ENCODE results near the gene SDK1. TPM values are rescaled to one million over a fixed set of nuclear protein-coding genes. Genes with fewer than 3 reads are reported as not detected.

SDK1 gene
- total and polyA plus RNA-seq, 2 of the 8 experiments (the other 6 are each of a cell fraction or from before 2014, with no cell fraction given), result 3.3 to 7.2 TPM

DNA sequence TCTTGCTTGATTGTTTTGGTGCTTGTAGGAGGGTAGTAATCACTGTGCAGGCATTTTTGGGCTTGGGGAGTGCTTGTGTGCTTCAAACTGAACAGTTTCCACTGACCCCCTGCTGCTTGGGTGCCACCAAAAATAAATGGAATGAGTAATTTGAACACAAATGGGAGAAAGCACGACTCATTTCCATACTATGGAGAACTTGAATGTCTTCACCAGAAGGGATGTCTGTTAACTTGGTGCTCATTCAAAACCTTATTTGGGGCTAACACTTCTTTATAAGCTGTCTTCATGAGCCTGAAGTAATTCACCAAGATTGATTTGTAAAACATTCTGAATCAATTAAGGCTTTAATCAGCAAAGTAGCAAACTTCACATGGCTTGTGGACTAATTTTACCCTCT, 560.3 kb downstream of the SDK1 start:
- H3K23me2 ChIP-seq (ENCODE audit: low read depth, low read length), result no peaks in the 10 kb centered on the region; the same call in 1 of the 2 replicates
- H3K36me3 ChIP-seq (ENCODE audit: control insufficient read depth in 2 of 4, insufficient read depth in 4 of 4, low read length in 3 of 4), result no peaks in the 10 kb centered on the region
- H2BK5ac ChIP-seq (ENCODE audit: low read depth, low read length), result no peak overlapping the region
- FAIRE-seq (no peak), DNase-seq (ENCODE audit: low read depth in 1 of 2, low spot score in 2 of 2) (no peak)
- H4K20me1 ChIP-seq (replicated peaks in 1 of 2; ENCODE audit: control insufficient read depth in 1 of 2, insufficient read depth in 2 of 2, low read length in 2 of 2), result no peaks in the 10 kb centered on the region
- no peak overlapping the region for H3K9ac ChIP-seq (replicated peaks in 1 of 4; ENCODE audit: extremely low read depth in 1 of 4, low read depth in 3 of 4, low read length in 3 of 4)
- no peak overlapping the region for H3K27ac ChIP-seq (ENCODE audit: low read depth, low read length)
- peaks cover 0 to 5% (median 4%) of the 10 kb centered on the region in 4 experiments; a peak in 5 of 7 replicates for H3K4me1 ChIP-seq (replicated peaks in 1 of 4; ENCODE audit: control insufficient read depth in 3 of 4, insufficient read depth in 4 of 4, low read length in 3 of 4)
- WGBS, 2 experiments (ENCODE audit: extremely low coverage in 1 of 2, insufficient coverage in 1 of 2, insufficient read length in 1 of 2, insufficient replicate concordance in 2 of 2, low coverage in 1 of 2, low lambda C conversion rate in 2 of 2, missing lambda C conversion rate in 1 of 2), result 92% methylated on average over 1 of the region's 1 CpG; no CpG with 5 or more reads in 1 of the 2 experiments
- no peak overlapping the region for H2BK12ac ChIP-seq (ENCODE audit: low read depth, low read length)
- H2BK15ac ChIP-seq (ENCODE audit: low read length), result no peak overlapping the region
- POLR2A ChIA-PET (ENCODE audit: partially characterized antibody), result no interaction called here
- H3K14ac ChIP-seq (ENCODE audit: insufficient read length), result no peak overlapping the region
- H3K27me3 ChIP-seq (replicated peaks in 1 of 4; ENCODE audit: control insufficient read depth in 3 of 4, extremely low read depth in 1 of 4, insufficient read depth in 3 of 4, low read length in 3 of 4), result no peaks in the 10 kb centered on the region
- no peak overlapping the region for H3K18ac ChIP-seq (ENCODE audit: extremely low read depth, low read length)
- no peak overlapping the region for H2AFZ ChIP-seq (ENCODE audit: low read length)
- H3K4me3 ChIP-seq (ENCODE audit: extremely low read depth in 1 of 4, insufficient read depth in 2 of 4, low read depth in 3 of 4, low read length in 4 of 4), result no peak overlapping the region
- H4K8ac ChIP-seq (ENCODE audit: extremely low read depth, insufficient read depth, low read length), result no peak overlapping the region
- H2BK120ac ChIP-seq (replicated peaks; ENCODE audit: low read depth, low read length), result no peak overlapping the region
- H3K4me2 ChIP-seq (ENCODE audit: insufficient read depth in 1 of 2, low read depth in 2 of 2, low read length in 2 of 2), result no peak overlapping the region
- no peak overlapping the region for H2AK5ac ChIP-seq (ENCODE audit: low read depth, low read length)
- CTCF ChIA-PET (ENCODE audit: partially characterized antibody), result interaction anchor here (1.0 to 2.0 kb wide), 5 partner anchors 14 to 139 kb away, joined by 3 to 6 read pairs (median 6); no protein-coding TSS in a partner anchor
- no peak overlapping the region for H4K91ac ChIP-seq (replicated peaks; ENCODE audit: insufficient read length, low read length)
- H3K9me3 ChIP-seq (ENCODE audit: insufficient read depth in 2 of 2, low read depth in 1 of 2, low read length in 1 of 2), result no peaks in the 10 kb centered on the region
- H3K79me1 ChIP-seq (ENCODE audit: low read depth, low read length), result no peaks in the 10 kb centered on the region
- H3K79me2 ChIP-seq (ENCODE audit: control insufficient read depth in 1 of 2, insufficient read depth in 2 of 2, low read length in 2 of 2), result no peaks in the 10 kb centered on the region
- H3K23ac ChIP-seq (ENCODE audit: insufficient read length), result no peak overlapping the region
- H3K56ac ChIP-seq (replicated peaks; ENCODE audit: insufficient read length, low read depth, low read length), result no peak overlapping the region
- H3K4ac ChIP-seq (replicated peaks; ENCODE audit: insufficient read length, low read depth, low read length), result no peak overlapping the region
- H2BK20ac ChIP-seq (ENCODE audit: low read length), result no peak overlapping the region
- H4K5ac ChIP-seq (ENCODE audit: insufficient read length, low read depth, low read length), result no peak overlapping the region
- TF ChIP-seq SP2 (IDR thresholded peaks at IDR 0.05; ENCODE audit: low read length) (no peak), CBX8 (IDR thresholded peaks at IDR 0.05; ENCODE audit: borderline replicate concordance, low read depth, low read length) (no peak), KDM1A (IDR thresholded peaks at IDR 0.05; ENCODE audit: borderline replicate concordance, low read length) (no peak), GTF2F1 (IDR thresholded peaks at IDR 0.05; ENCODE audit: borderline replicate concordance, low read depth, low read length) (no peak), PHF8 (conservative IDR thresholded peaks at IDR 0.05; ENCODE audit: low read depth, low read length) (no peak), EGR1 (IDR thresholded peaks at IDR 0.05; ENCODE audit: borderline replicate concordance, low read depth, low read length) (no peak), FOSL1 (IDR thresholded peaks at IDR 0.05; ENCODE audit: insufficient read depth, low read depth, low read length) (no peak), HDAC2 (IDR thresholded peaks at IDR 0.05; ENCODE audit: borderline replicate concordance in 1 of 2, low read depth in 2 of 2, low read length in 2 of 2) (no peak), POLR2A (IDR thresholded peaks at IDR 0.05; ENCODE audit: control extremely low read depth in 1 of 2, low read depth in 2 of 2, low read length in 2 of 2) (no peak), EP300 (IDR thresholded peaks at IDR 0.05; ENCODE audit: borderline replicate concordance in 1 of 2, low read depth in 2 of 2, low read length in 2 of 2) (no peak), SAP30 (IDR thresholded peaks at IDR 0.05; ENCODE audit: insufficient read depth, insufficient replicate concordance, low read length) (no peak), RNF2 (IDR thresholded peaks at IDR 0.05; ENCODE audit: borderline replicate concordance, low read depth, low read length, missing control alignments, poor library complexity, severe bottlenecking) (no peak)
- TF ChIP-seq, protein P1, sequence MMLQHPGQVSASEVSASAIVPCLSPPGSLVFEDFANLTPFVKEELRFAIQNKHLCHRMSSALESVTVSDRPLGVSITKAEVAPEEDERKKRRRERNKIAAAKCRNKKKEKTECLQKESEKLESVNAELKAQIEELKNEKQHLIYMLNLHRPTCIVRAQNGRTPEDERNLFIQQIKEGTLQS (IDR thresholded peaks at IDR 0.05; ENCODE audit: insufficient read depth, low read depth, low read length), result no peak
